ENCODE measurements around the gene AKAP7. TPM values are rescaled to one million over a fixed set of nuclear protein-coding genes. Genes with fewer than 3 reads are reported as not detected.

AKAP7 gene
- polyA plus RNA-seq, 1 donor (not counting 4 experiments of a cell fraction or from before 2014, with no cell fraction given), result 1.7 TPM

GRCh38 chr6:131286469-131287040 lies 151.3 kb downstream of the AKAP7 start:
- Histone ChIP-seq H3K9me3 (ENCODE audit: control insufficient read depth, low read depth, low read length) (no peaks in the 10 kb centered on the region), H2AFZ (ENCODE audit: control insufficient read depth, low read length) (no peak overlapping the region), H3K4me1 (ENCODE audit: control insufficient read depth, extremely low read depth, insufficient read depth, low read length) (no peaks in the 10 kb centered on the region), H3K4me3 (ENCODE audit: control insufficient read depth in 2 of 3, extremely low read depth in 1 of 3, insufficient read depth in 2 of 3, low read depth in 1 of 3, low read length in 3 of 3) (no peak overlapping the region), H4K20me1 (ENCODE audit: control insufficient read depth, extremely low read depth, insufficient read depth, low read length) (no peaks in the 10 kb centered on the region), H3K9ac (ENCODE audit: control insufficient read depth, extremely low read depth, insufficient read depth, low read length) (no peak overlapping the region), H3K79me2 (ENCODE audit: control insufficient read depth, insufficient read depth, low read length) (no peaks in the 10 kb centered on the region), H3K36me3 (ENCODE audit: control insufficient read depth in 2 of 2, extremely low read depth in 1 of 2, insufficient read depth in 2 of 2, low read length in 2 of 2) (no peaks in the 10 kb centered on the region), H3K9me1 (ENCODE audit: control insufficient read depth, extremely low read depth, insufficient read depth, low read length) (no peaks in the 10 kb centered on the region), H3K27ac (ENCODE audit: control insufficient read depth, insufficient read depth, low read length) (no peak overlapping the region), H3K27me3 (ENCODE audit: control insufficient read depth, extremely low read depth, insufficient read depth, low read length) (no peaks in the 10 kb centered on the region), H3K4me2 (ENCODE audit: control insufficient read depth, extremely low read depth, insufficient read depth, low read depth, low read length) (no peak overlapping the region)
- TF ChIP-seq EZH2 (IDR thresholded peaks at IDR 0.05; ENCODE audit: low read length), result no peak
- TF ChIP-seq CTCF (optimal IDR thresholded peaks at IDR 0.05 in 1 of 3, IDR thresholded peaks at IDR 0.05 in 1 of 3, conservative IDR thresholded peaks at IDR 0.05 in 1 of 3; ENCODE audit: extremely low read depth in 1 of 3, insufficient read depth in 2 of 3, low read length in 3 of 3), result no peak
- dilution Hi-C loops (cut with MboI; ENCODE audit: extremely low pct_ligation_motif_present, low sequenced_read_pairs), result no loop called here
- DNase-seq (ENCODE audit: low read depth, low spot score) (no peak), FAIRE-seq (no peak)

GRCh38 chr6:131288214-131288613 lies 152.9 kb downstream of the AKAP7 start:
- H3K9me1 ChIP-seq (ENCODE audit: control insufficient read depth, extremely low read depth, insufficient read depth, low read length), result no peaks in the 10 kb centered on the region
- no peak for FAIRE-seq
- no peak overlapping the region for H3K4me2 ChIP-seq (ENCODE audit: control insufficient read depth, extremely low read depth, insufficient read depth, low read depth, low read length)
- H3K4me3 ChIP-seq (ENCODE audit: control insufficient read depth in 2 of 3, extremely low read depth in 1 of 3, insufficient read depth in 2 of 3, low read depth in 1 of 3, low read length in 3 of 3), result no peak overlapping the region
- no peaks in the 10 kb centered on the region for H3K36me3 ChIP-seq (ENCODE audit: control insufficient read depth in 2 of 2, extremely low read depth in 1 of 2, insufficient read depth in 2 of 2, low read length in 2 of 2)
- H3K4me1 ChIP-seq (ENCODE audit: control insufficient read depth, extremely low read depth, insufficient read depth, low read length), result no peaks in the 10 kb centered on the region
- H3K27me3 ChIP-seq (ENCODE audit: control insufficient read depth, extremely low read depth, insufficient read depth, low read length), result no peaks in the 10 kb centered on the region
- dilution Hi-C loops (cut with MboI; ENCODE audit: extremely low pct_ligation_motif_present, low sequenced_read_pairs), result no loop called here
- DNase-seq (ENCODE audit: low read depth, low spot score), result no peak
- TF ChIP-seq CTCF (optimal IDR thresholded peaks at IDR 0.05 in 1 of 3, IDR thresholded peaks at IDR 0.05 in 1 of 3, conservative IDR thresholded peaks at IDR 0.05 in 1 of 3; ENCODE audit: extremely low read depth in 1 of 3, insufficient read depth in 2 of 3, low read length in 3 of 3), result no peak
- no peak for TF ChIP-seq EZH2 (IDR thresholded peaks at IDR 0.05; ENCODE audit: low read length)
- H3K9me3 ChIP-seq (ENCODE audit: control insufficient read depth, low read depth, low read length), result no peaks in the 10 kb centered on the region
- no peak overlapping the region for H2AFZ ChIP-seq (ENCODE audit: control insufficient read depth, low read length)
- H3K9ac ChIP-seq (ENCODE audit: control insufficient read depth, extremely low read depth, insufficient read depth, low read length), result no peak overlapping the region
- H4K20me1 ChIP-seq (ENCODE audit: control insufficient read depth, extremely low read depth, insufficient read depth, low read length), result no peaks in the 10 kb centered on the region
- no peak overlapping the region for H3K27ac ChIP-seq (ENCODE audit: control insufficient read depth, insufficient read depth, low read length)
- H3K79me2 ChIP-seq (ENCODE audit: control insufficient read depth, insufficient read depth, low read length), result no peaks in the 10 kb centered on the region
